T-helper 2 cell (primary cell): ENCODE results near the gene SERPINA12.
"Not testable (repeated sequence)": the region's sequence is repeated elsewhere in the genome, so short reads cannot be mapped to it uniquely, and the experiment has no call there.

ENCODE experiments used
- DNase-seq, 5 experiments: peaks; one replicate each; pipeline versions ENCODE4 v3.0.0 to v3.0.0-alpha.2; 2012 to 2022

SERPINA12 gene

DNA sequence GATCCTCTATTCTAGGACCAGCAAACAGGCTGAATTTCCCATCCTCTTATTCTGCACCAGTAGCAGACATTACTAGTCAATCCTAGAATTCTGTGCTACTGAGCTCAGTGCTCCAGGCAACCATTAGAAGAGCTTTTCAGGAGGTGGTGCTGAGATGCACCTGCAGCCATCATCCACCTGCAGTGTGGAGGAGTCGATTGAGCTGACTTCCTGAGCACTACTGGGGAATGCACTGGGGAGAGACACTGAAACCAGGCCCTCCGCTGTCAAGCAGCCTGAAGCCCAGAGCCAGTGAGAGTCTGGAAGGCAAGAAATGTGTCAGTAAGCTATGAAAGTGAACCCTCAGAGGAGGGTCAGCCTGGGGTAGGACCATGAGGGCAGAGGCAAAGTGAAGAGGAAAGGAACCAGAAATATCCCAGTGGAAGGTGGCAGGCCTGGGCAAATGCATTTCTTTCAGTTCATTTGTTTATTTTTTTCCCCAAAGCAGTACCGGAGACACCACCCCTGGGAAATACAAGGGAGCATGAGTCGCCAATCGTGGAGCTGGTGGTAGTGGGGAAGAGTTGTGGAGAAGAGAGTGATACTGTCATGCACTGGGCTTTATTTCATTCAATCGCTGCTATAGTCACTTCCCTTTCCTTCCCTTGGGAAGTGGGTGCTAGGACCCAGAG lies 28.9 kb upstream of the SERPINA12 start:
- no peak for DNase-seq

DNA sequence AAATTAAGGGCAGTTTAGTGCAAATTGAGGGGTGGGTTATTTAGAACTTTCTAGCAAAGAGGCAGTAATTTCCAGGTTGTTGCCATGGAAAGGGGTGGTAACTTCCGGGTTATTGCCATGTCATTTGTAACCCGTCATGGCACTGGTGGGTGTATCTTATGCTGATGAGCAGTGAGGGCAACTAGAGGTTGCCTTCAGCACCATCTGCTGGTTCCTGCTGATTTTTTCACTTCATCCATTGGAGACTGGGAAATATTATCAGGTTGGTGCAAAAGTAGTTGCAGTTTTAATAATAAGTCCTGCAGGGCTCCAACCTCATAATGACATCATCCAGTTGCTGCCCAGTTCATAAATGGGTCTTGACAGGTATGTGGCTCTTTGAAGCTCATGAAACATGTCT lies 27.6 kb upstream of the SERPINA12 start:
- DNase-seq, result no peak

DNA sequence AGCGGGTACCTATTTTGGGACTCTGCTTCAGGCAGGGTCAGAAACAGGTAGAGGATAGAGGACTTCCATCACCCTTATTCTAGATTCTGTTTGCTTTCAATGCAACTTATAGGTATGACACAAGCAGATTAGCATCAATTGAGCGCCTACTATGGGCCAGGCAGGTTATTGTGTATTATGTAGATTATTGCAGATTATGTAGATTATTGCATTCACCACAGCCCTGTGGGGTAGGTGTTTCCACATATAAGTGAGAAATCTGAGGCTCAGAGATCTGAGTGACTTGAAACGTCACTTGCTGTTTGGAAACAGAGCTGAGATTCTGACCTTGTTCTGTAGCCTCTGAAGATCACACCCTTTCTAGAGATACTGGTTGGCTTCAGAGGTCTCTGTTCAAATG lies 26.2 kb upstream of the SERPINA12 start:
- DNase-seq, result no peak

DNA sequence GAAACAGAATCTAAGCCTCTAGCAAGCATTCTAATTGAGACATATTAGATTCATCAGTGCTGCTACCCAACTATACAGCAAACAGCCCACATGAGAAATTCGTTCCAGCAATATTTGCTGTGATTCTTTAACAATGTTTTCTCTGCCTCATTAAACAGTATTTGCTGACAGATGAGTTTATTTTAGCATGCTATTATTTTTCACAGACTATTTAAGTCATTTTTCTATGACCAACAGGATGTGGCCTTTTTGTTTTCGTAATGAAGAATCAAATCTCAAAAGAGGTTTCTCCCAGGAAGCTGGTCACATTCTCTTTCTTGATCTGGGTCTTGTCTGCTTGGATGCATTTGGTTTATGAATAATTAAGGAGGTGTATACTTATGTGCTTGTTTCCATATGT lies 23.2 kb upstream of the SERPINA12 start:
- no peak for DNase-seq

DNA sequence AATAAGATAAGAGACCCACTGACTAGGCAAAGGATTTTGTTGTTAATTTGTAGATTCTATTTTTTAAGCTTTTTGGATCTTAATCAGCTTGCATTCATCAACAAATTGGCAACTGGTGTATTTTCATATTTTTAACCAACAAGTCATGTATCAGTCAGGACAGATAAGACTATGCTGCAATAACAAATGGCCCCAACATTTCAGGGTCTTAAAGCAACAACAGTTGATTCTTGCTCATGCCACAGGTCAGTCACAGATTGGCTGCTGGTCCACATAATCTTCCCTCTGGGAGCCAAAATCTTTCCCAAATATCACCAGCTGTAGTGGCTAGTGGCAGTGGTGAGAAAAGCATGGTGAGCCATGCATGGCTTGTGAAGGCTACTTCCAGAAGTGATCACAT lies 21.9 kb upstream of the SERPINA12 start:
- DNase-seq, result no peak

DNA sequence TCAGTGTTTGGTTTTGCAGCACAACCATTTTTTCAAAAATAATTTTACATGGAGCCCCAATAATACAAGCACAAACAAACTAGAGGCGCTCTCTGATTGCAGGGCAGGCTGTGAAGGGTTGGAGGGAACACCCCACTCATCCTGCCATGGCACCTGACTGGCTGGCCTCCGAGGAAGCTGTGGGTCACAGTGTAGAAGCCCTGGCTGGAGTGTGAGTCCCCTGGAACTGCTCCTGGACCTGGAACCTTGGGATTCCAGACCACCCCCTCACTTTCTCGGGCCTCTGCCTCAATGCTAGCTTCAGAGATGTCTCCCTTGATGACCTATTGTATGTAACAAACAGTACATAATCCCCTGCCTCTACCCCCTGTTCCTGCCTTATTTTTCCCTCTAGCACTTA lies 14.8 kb upstream of the SERPINA12 start:
- DNase-seq, result no peak

DNA sequence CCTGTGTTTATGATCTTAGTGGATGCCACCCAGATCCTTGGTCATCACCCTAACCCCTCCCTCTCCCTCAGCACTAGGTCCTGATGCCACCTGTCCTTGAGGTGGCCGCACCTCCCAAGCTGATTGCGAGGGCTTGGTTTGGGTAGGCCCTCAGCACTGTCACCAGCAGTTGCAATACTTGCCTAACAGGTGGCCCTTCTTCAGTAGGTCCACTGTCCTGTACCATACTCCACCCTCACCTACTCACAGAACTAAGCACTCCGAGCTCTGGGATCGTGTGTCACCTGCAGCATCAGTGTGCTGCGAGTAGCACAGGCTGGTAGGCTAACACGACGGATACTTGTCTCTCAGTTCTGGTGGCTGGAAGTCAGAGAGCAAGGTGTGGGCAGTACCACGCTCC lies 14.0 kb upstream of the SERPINA12 start:
- no peak for DNase-seq

DNA sequence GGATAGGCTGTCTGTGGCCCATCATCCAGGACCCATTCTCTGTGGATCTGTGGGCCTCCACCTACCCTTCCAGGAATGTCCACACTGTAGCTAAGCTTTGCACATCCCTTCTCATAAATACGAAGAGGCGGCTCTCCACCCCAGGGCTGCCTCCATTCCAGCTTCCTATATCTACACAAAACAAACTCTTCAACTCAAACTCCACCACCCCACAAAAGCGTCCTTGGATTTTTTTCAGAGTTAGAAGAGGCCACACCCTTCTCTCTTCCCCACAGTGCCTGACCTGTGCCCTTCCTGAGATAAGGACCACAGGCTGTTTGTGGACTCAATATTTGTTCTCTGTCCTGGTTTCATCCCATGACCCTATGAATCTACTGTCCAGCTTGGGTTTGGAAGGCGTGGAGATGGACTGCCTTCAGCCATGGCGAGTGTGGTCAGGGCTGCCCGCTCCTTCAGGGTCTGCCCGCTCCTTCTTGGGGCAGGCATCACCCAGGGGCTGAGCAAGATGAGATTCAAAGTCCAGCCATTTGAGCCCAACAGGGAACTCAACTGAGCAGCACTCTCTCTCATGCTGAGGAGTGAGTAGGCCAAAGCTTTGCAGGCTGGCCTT lies 13.0 kb upstream of the SERPINA12 start:
- no peak for DNase-seq

DNA sequence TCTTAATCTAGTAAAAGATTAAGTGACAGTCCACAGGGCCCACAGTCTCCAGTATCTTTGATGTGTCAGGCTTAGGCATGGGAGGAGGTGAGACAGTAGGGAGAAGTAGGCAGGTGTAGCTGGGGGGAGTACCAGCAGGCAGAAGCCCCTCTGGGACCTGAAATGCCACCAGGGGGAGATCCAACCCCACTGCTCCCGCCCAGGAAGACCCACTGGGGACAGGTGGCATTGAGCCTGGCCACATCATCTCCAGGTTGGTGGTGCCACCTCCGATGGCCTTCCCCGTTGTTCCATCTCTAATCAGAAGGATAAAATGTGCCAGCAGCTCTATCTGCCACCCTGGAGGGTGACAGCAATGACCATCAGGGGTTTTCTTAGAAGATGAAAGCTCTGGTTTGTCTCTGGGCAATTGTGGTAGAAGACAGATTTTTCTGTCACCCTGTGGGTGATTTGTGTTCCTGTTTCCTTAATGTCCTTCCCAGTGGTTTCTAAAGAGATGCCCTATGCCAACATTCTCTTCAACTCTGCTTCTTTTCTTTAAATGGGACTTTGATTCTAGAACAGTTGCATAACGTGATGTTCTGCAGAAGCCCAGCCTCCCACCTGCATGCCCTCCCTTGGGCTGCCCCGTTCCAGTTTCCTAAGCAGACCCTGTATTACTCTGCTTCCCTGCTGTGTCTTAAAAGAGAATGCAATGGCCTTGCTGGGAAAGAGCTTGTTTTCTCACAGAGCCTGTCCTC lies 12.3 kb upstream of the SERPINA12 start:
- no peak for DNase-seq

DNA sequence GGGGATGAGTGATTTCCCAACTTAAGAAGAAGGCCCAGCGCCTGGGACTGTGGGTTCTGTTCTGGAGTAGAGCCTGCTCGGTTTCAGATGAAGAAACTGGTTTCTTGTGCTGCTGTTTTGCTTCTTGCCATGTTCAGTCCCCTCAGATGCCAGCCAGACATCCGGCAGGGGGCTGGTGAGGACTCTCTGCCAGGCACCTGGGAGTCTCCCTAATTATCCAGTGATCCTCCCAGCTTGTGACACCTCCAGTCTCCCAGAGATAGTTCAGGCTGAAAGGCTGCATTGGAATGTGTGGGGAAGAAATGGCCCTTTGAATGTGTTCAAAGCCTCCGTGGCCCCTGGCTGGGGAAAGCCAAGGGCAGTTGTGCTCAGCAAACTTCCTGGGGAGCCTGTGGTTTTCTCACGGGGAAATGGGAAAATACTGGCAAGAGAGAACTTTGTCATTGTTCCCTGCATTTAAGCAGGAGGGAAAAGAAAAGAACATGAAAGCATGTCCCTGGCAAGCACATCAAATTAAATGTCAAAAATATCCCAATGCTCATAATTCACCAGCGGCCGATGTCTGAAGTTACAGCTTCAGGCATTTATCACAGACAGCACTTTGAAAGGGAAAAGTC lies 8.5 kb upstream of the SERPINA12 start:
- no peak for DNase-seq

DNA sequence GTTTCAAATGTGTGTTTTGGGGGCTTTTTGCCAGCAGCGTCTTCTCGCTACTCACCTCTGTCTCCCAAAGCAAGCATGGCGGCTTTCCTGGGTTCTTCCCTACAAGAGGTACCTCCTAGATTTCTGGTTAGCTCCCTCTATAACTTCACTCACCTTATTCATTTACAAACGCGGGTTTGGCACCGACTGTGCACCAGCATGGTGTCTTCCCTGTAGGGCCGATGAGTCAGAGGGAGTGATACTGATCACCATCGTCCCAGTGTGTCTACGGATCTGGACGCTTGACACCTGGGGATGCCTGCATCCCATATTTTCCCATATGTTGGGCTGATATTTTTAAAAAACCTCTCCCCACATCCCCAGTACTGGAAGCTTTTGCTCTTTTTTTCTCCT lies 8.0 kb upstream of the SERPINA12 start:
- no peak for DNase-seq

DNA sequence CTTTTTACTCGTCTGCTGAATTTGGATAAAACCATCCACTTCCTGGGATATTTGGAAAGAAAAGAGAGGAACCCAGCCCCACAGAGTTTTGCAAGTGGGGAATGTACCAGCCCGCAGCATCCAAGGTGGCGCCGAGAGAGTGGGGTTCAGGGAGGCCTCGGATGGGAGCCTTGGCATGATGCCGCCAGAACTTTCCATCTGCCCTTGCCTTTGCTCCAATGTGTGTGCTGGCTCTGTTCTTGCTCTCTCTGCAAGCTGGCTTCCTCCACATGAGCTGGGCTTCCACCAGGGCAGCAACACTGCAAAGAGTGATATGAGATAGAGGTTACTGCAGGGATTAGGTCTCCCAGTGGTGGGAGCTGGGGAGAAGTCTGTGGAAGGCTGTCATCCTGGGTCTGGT lies 6.6 kb upstream of the SERPINA12 start:
- no peak for DNase-seq

DNA sequence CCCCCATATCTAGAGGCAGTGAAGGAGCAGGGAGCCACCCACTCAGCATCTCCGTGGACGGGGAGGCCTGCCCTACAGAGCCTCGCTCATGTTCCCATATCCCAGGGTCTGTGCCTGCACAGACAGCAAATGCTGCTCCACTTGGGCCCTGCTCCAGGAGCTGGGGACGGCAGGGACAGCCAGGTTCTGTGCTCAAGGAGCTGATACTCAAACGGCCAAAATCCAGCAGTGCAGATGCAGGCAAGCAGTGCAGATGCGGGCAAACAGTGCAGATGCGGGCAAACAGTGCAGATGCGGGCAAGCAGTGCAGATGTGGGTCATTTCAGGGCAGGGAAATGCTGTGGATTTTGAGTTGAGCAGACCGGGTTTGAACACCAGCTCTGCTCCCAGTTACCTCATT lies 6.2 kb upstream of the SERPINA12 start:
- no peak for DNase-seq

DNA sequence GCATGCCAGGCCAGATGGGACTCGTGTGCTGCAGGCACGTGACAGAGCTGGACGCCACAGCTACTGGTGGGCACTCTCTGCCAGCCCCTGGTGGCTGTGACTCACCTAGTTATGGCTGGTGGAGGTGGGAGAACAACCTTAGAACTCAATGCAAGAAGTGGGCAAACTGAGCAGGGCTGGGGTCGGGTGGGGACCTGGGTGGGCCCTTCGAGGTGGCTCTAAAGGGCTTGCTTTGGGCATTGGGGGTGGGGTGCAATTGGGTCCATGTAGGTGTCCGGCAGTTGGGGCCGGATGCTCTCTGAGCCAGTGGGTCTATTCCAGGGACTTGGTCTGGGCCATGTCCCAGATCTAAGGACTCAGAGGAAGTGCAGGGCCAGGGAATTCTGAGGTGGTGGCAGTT lies 5.1 kb upstream of the SERPINA12 start:
- DNase-seq, result no peak

DNA sequence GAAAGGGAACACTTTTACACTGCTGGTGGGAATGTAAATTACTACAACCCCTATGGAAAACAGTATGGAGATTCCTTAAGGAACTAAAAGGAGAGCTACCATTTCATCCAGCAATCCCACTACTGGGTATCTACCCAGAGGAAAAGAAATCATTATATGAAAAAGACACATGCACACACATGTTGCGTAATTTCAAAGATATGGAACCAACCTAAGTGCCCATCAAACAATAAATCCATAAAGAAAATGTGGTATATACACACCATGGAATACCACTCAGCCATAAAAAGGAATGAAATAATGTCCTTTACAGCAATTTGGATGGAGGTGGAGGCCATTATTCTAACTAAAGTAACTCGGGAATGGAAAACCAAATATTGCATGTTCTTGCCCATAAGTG lies 1.2 kb upstream of the SERPINA12 start:
- not testable (repeated sequence) for DNase-seq

DNA sequence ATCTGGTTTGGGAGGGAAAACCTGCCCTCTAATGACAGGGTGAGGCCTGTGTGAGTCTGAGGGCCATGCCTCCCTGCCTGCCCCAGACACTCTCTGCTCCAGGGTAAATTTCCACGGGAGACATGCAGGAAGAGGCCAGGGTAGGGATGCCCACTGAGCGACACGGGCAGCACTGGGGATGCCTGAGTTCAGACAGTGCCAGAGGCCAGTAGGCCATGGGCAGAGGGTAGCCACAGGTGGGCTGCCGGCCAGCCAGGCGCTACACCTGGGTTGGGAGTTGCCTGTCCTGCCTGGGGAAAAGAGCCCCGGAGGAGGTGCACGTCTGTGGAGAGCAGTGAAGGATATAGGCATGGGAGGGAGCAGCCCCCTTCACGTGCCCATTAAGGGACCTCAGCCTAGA lies 3.6 kb downstream of the SERPINA12 start:
- DNase-seq, result no peak

DNA sequence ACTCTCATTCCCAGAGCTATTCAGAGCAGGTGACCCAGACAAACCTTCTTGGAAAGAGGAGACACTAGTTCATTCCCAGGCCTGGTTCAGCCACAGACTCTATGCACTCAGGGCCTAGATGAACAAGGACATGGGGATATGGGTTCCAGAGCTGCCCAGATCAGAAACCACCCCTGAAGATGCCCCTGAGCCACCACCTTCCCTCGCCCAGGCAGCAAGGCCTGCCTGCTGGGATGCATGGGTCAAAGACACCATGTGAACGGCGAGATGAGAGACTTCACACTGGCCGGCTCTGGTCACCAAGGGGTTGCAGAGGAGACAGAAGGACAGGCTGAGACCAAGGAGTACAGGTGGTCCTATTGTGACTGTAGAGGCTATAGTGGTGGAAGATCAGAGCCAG lies 4.1 kb downstream of the SERPINA12 start:
- no peak for DNase-seq

DNA sequence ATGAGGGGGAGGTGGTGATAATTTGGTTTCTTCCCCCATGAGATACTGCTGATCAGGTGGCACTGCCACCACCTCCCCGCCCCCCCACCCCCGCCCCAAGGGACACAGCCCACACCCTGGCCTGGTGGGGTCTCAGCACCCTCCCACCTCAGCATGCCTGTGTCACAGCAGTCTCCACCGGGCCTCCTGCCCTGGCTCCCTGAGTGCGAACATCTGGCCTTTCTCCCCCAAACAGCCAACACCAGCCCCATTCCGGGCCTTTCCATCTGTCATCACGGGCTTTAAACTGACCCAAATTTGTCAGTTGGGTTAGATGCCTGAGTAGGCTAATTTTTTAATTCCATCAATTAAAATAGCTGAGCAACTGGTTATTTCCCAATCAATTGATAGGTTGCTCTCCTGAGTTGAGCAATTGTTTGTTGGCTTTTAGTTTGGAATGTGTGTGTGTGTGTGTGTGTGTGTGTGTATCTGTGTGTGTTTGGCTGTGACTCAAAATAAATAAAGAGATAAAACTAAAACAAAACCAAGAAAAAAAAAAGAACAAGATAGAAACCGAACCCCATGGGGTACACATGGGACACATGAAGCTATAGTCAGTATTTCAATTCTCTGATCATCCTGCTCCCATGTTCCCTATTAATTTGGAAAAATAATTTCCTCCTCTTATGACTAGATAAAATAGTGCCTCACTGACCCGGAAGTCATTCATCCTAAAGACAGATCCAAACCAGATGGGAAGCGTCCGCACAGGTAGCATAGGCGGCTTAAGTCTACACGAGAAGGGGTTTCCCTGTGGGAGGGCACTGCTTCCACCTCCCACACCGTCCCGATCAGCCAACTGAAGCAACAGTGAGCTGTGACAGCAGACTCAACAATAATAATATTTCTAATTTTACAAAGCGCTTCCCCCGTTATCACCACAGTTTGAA lies 7.4 kb downstream of the SERPINA12 start:
- DNase-seq, result no peak

DNA sequence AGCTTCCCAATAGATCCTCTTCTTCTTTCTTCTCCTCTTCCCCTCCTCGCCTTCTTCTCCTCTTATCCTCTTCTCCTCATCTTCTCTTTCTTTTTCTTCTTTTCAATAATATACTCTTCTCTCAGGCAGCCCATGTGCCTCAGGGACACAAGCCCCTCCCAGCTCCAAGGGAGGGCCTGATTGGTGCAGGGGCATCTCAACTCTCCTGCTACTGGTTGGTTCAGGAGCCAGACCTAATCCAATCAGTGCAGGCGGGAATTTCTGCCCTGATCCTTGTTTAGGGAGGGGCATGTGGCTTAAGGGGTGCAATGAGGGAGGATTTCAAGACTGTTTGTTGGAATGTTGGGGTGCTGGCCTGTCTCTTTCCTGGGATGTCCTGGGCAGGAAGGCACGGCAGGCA lies 9.0 kb downstream of the SERPINA12 start:
- DNase-seq, result no peak

DNA sequence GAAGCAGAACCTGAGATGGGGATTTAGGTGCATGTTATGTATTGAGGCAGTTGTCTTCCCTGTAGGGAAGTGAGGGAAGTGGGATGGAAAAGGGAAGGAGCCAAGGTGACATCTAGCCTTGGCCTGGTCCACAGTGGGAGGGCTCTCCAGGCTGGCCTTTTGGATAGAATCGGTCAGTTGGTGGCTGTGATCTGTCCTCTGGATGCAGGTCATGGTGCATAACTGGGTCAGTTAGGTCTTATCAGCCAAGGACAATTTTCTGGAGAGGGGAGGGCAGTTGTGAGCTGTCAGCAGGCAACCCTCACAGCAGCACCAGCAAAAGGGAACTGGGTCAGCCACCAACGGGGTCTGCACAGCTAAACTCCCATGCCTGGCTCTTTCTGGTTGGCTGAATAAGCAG lies 9.6 kb downstream of the SERPINA12 start:
- no peak for DNase-seq

DNA sequence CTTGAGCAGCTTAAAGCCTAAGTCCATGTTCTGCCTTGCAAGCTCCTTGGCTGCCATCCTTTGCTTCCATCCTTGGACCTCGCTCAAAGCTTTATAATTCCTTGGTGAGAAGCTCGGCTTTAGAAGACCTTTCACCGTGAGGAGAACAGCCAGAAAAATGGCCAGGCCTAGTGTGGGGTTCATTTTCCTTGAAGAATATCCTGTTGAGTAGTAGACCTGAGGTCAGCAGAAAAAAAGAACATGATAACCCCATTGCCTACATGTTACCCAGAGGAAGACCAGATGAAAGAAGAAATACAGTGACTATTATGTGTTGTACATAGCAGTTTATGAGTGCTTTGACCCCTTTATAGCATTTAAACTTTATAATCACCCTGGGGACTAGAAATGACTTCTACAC lies 11.1 kb downstream of the SERPINA12 start:
- DNase-seq, result no peak

DNA sequence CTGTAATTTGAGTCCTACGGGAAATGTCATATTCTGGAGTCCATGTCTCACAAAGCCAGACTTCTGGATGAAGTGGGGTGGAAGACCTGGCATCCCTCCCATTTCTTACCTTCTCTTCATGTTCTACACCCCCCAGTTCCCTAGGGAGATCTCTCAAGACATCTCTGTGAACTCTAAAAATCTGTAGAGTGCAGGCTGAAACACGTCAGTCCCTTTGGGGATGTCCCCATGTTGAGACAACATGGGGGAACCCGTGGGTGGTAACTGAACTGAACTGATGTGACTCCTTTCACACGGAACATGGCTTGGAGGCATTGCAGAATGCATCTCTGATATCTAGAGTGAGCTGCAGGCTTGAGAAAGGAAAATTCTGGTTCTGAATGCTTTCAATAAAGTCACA lies 15.2 kb downstream of the SERPINA12 start:
- DNase-seq, result no peak

DNA sequence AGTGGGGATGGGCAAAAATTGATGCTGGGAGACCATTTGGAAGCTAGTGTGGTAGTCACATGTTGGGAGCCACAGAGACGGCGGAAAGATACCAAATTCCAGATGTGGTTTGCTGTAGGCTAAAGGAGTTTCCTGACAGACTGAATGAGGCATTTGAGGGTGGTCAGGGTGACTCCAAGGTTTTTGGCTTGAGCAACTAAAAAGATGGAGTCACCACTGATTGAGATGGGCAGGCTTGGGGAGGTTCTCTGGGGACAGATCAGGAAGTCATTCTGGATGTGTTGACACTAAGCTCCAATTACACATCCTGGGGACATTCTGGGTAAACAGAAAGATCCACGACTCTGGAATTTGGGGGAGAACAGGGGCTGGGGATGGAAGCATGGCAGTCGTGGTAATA lies 17.8 kb downstream of the SERPINA12 start:
- no peak for DNase-seq
